GM21526 (cell line): Measurements from ENCODE around the gene DCC.
A peak's percentile ranks its signal among the peaks of the same experiment; 100 is the strongest.

Experiments used
- ATAC-seq: cut with Tn5 transposase; IDR thresholded peaks from one replicate; pipeline ENCODE4 v1.9.1; 2021; ENCODE audit warnings: moderate library complexity; ENCODE audit not compliant: unreplicated experiment, low FRiP score

The DCC gene

DNA sequence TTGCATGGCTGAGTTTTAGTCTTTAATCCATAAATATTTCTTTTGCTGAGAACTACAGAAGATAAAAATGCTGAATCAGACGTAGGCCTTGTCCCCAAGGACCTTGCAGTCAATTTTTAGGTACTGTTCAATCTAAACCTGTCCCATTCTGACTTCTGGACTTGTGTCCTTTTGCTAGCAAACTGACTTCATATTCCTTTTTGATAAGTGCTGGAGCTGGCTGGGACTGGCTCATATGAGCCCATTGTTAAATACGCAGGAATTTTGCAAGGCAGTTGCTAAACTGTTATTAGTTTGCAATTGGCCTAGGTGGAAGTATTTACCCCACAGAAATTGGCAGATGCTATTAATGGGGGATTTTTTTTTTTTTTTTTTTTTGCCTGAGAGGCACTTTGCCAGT lies 941.4 kb downstream of the DCC start:
- no peak for ATAC-seq

DNA sequence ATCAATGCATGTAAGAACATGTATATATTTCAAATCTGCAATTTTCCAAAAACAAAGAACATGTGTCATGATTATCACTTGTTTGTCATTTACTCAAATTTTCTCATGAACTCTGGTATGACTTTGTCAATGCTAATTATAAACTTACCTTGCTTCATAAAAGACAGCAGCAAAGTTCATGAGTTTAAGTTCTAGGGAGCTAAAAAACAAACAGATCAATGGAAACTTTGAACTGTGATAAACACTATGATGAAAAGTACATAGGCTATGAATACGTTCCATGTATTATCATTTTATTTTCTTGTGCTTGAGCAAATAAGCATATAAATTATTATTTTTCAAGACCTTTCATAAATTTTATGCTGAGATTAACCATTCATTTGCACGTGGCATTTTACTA lies 943.7 kb downstream of the DCC start:
- no peak for ATAC-seq

DNA sequence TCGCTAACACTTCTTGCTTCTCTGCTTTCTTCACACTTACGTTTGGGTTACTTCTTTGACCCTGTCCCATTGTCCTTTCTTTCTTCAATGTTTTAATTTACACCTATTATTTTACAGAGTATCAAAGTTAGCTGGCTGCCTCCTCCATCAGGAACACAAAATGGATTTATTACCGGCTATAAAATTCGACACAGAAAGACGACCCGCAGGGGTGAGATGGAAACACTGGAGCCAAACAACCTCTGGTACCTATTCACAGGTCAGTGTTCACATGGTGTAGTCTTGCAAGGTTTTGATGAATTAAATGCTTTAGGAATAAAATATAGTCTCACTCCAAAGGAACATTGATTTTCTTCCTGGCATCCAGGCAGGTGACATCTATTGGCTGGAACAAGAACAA lies 965.5 kb downstream of the DCC start:
- ATAC-seq: no peak

DNA sequence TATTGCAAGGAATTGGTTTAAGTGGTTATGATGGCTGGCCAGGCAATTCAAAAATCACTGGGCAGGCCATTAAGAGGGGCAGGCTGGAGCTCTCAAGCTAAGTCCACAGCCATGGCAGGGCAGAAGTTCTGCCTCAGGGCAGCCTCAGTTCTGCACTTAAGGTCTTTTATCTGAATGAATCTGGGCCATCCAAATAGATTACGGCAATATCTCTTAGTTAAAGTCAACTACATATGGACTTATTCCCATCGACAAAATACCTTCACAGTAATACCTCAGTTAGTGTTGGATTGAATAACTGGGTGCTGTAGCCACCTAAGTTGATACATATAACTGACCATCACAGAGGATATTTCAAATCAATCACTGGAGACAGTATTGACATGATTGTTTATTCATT lies 979.6 kb downstream of the DCC start:
- no peak for ATAC-seq

DNA sequence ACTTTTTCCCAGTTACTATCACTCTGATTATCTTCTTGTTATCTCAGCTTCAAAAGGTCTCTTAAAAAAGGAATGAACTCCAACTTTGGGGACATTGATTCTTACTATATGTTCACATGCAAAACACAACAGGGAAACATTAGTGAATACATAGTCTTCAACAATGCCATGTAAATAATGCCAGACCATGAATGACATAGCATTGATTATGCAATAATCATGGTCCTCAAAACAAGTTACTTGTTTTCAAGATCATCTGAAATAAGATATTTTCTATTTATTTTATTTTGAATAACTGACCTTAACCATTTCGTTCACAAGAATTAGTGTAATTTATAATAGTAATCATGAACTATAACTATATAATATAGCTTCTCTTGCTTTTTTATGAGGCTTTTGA lies 982.2 kb downstream of the DCC start:
- ATAC-seq: no peak

DNA sequence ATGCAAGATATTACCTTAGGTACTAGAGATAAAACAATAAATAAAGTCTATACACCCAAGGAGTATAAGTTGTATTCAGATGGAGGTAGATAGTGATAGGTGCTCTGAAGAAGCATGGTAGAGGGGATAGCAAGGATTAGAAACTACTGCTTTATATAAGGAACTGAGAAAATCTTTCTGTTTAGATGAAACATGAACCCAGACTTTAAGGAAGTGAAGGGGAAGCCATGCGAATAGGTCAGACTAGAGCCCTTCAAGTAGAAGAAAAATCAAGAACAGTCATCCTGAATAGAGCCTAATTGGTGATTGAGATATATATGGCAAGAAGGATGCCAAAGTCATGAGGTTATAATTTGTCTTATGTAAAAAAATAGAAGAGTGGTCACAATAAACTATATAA lies 984.4 kb downstream of the DCC start:
- ATAC-seq: no peak

DNA sequence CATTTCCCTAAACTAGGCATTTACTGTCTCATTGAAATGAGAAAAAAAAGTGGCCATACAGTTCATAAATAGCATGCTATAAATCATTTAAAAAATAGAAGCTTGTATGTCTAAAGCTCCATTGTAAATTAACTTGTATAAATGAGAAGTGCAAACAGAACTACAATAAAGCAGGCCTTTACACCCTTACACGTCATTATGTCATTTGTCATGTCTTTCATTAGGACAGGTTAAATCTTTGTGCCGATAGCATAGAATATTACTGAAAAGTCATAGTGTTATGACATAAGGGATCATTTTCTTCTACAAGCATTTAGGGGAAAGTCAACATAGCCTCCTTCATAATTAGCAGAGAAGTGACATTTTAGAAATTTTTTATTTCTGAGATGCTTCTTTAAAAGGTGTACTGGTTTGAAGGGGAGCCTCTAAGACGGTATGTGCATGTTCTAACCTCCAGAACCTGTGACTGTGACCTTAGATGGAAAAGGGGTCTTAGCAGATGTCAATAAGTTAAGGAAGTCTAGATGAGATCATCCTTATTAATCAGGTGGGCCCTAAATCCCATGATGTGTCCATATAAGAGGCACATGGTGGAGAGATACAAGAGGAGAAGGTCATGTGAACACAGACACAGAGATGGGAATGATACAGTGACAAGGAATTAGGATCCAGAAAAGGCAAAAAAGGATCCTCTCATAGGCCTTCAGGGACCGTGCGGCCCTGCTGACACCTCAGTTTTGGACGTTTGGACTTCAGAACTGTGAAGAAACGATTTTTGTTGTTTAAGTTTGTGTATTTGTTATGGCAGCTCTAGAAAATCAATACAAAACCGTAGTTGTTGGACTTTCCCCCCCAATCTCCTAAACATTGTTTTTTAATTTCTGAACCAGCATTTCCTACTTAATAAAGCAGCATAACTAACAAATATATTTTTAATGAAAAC lies 1020.8 kb downstream of the DCC start:
- no peak for ATAC-seq

DNA sequence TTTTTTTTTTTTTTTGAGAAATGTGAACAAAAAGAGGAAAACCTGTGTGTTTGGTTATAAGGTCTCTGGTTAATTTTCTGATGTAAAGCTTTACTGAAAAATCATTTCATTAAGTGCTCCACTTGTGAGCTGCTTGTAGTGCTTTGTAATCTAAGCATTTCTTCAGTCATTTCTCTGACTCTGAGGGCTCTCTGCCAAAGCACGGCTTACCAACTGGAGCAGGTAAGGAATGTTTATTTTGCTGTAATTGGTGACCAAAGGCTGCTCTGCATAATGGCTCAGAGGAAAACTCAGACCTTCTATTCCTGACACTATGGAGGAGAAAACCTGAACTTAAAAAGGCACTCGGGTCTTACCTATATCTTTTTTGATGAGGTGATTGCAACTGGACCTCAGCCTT lies 1035.6 kb downstream of the DCC start:
- no peak for ATAC-seq

DNA sequence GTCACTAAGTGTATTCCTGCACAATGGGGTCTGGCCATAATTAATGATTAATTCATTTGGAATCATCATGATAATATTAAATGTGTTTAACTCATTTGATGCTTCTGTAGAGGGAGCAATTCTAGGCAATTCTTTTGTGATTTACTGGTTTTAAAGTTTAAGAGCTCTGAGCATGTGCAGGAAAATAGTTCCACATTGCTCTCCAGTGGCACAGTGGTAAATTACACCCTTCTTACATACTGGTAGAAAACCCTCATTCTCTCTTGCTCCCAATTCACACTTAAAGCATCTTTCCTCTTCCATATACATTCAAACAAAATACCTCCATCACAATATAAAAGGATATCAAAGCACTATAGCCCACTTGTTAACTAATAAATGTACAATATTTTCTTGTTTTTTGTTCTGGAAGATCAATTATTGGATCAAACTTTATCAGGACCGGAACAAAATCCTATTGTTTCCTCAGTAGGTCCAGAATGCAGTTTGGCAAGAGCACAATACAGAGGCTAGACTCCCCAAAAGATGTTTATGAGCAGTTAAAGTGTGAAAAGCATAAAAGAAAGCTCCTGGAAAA lies 1040.2 kb downstream of the DCC start:
- peak; percentile 86 for ATAC-seq

DNA sequence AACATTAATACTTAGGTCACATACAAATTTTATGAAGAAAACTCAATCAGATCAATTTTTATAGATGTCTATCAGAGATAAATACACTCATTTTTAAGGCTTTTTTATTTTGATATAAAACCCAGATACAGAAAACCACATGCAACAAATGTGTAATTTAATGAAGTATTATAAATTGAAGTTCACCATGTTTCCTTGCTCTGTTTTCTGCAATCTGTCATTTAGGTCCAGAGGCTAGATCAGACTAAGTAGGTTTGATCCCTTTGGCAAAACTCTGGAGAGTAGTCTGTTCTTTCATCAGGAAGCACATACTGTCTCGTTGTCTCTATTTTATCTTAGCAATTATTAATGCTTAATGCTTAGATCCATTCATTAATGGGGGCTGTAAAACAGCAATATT lies 1042.9 kb downstream of the DCC start:
- no peak for ATAC-seq

DNA sequence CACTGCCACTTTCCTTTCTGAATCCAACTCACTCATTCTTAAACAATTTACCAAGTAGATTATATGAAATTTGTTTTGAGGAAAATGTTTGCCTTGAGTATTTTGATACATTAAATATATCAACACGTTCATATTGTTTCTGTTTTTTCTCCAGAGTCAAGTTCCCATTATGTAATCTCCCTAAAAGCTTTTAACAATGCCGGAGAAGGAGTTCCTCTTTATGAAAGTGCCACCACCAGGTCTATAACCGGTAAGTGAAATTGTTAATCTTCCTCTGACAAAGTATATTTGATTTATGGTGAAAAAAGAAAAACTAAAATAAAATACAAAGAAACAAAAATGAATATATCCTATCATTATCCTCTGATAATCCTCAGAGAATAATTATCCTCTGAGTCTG lies 1045.9 kb downstream of the DCC start:
- no peak for ATAC-seq

DNA sequence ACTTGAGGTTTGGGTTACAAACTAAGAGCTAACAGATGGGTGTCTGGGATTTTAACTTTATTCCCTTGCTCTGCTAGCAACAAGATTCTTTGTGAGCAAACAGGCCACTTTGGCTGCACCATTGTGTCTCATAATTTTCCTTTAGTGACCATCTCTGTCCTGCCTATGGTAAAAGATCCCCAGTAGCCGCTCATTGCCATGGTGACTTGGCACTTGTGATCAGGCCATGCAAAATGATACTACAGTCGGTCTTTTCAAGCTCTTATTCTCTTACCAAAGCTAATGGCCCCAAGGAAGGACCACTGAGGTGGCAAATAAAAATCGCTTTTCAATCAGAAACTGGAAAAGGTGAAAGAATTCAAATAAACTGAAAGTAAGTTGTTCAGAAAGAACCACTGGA lies 1047.6 kb downstream of the DCC start:
- ATAC-seq: no peak

DNA sequence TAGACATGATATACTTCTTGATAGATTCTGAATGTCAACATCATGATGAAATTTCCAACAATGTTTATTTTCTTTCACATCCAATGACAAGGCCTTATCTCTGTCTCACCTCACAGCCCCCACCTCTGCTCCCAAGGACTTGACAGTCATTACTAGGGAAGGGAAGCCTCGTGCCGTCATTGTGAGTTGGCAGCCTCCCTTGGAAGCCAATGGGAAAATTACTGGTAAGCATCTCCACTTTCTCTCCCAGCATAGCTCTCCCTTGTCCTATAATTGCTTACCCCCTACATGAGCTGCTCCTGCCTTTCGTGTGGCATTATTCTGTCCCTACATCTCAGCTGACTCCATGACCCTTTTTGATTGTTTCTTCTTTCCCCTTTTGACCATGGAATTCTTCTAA lies 1062.7 kb downstream of the DCC start:
- no peak for ATAC-seq

DNA sequence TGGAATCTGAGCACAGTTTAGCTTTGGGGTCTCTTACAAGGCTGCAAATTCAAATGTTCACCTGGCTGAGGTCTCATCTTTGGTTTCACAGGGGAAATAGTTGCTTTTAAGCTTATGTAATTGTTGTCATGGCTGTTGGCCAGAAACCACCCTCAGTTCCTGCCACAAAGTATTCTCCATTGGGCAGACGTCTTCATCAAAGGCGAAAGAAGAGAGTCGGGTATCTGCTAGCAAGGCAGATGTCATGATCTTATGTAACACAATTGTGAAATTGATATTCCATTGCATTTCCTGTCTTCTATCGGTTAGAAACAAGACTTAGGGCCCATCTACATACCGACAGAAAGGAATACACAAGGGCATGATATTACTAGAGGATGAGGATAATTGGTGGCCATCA lies 1068.3 kb downstream of the DCC start:
- ATAC-seq: no peak

DNA sequence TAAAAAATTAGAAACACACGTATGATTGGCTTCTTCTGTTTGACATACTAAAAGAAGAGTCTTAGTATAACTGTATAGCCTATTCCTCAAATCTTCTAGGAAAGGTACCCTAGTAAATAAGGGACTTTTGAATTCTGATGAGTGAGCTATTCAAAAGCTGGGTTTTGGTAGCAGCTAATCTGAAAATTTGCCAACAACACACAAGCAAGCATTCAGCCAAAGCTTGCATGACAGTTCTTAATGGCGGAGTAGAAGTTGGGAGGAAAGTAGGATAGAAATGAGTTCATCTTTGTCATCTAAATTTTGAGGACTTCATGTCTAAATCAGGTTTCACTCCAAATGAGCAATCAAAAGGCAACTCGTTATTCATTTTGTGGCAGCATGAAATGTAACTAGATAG lies 1071.5 kb downstream of the DCC start:
- ATAC-seq: no peak

DNA sequence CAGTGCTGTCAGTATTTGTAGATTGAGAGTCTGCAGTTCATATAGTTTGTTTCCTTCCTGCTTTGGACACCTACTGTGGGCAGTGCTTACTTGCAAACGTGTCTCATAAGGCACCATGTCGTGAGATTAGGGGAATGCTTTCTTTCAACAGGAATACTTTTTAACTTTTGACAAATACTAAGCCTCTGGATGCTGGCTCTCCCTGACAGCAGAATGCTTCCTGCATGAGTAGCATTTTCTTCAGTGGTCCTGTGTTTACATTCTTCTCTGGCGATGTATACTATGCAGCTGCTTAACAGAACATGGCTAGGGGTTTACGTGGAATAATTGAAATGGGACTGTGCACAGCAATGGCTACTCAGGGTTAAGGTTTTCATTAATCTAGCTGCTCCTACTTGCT lies 1077.0 kb downstream of the DCC start:
- ATAC-seq: no peak

DNA sequence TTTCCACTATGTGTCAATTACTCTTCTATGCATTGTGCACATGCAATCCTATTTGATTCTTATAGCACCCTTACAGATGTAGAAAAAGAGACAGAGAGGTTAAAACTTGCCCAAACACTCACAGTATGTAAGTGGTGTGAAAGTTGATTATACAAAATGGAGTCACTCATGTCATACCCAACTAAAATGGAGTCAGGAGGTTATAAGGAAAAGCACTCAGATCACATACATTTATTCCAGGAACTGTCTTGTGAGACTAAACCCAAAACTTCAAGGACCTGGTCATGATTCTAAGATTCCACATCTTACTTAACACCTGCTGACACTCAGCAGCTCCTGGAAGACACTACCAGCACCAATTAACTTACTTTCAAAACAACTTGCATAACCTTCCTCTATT lies 1081.9 kb downstream of the DCC start:
- ATAC-seq: no peak

DNA sequence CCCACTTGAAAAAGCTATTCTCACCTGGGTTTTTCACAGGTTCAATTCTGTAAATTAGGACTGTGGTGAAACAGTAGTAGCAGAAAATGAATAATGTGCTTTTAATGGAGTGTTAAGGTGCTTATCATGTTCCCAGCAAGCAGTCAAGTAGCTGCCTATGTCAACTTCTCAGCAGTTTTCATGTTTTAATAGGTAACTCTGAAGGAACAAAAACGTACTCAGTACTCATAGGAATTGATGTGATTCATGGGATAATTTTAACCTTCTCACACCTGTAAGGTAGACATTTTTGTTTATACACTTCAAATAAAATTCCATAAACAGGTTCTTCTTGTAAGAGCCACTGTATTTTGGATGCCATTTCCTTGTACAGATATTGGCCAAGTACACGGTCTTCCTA lies 1082.9 kb downstream of the DCC start:
- ATAC-seq: no peak

DNA sequence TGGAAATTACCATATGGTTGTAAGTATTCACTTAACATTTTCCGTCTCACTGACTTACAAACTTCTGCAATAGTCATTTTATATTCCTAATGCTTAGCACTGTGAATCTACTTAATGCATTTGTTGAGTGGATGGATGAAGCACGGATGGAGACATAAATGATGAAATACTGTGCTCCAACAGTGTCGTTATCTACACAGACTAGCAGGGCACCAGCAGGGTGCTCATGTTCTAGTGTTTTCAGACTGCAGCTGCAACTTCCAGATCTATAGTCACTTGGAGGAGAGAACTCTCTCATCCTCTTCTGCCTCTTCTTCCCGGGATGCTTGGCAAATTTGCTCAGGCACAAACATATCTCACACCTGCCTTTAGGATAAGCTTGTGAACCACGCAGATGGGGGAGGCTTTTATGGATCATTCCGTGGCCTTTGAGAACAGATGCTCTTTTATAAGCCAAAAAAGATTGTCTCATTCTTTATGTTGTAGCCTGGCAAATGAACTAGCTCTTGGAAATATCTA lies 1086.7 kb downstream of the DCC start:
- ATAC-seq: no peak

DNA sequence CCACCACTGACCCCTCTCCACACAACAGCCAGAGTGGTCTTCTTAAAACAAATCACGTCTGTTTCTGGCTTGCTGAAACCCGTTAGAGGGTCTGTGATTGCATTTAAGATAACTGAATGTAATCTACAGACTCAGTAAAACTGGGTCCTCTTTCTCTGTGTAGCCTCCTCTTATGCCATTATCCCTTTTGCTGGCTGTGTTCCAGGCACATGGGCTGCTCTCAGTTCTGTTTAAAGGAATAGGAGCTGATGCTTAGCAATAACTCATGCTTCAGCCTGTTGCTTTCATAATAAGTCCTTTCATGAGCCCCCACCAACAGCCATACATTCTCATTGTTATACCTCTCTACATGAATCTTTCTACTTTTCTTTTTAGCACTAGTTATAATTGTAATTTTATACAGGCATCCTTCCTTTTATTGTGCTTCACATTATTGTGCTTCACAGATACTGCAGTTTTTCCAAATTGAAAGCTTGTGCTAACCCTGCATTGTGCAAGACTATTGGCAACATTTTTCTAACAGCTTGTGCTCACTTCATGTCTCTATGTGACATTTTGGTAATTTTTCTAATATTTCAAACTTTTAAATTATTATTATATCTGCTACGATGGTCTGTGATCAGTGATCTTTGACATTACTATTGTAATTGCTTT lies 1101.9 kb downstream of the DCC start:
- no peak for ATAC-seq

DNA sequence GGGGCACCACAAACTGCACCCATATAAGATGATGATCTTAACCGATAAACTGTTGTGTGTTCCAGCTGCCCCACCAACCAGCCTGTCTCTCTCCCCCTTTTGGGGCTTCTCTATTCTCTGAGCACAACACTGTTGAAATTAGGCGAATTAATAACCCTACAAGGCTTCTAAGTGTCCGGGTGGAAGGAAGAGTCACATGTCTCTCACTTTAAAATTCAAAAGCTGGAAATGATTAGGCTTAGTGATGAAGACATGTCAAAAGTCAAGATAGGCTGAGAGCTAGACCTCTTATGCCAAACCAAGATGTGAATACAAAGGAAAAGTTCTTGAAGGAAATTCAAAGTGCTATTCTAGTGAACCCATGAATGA lies 1102.4 kb downstream of the DCC start:
- no peak for ATAC-seq

DNA sequence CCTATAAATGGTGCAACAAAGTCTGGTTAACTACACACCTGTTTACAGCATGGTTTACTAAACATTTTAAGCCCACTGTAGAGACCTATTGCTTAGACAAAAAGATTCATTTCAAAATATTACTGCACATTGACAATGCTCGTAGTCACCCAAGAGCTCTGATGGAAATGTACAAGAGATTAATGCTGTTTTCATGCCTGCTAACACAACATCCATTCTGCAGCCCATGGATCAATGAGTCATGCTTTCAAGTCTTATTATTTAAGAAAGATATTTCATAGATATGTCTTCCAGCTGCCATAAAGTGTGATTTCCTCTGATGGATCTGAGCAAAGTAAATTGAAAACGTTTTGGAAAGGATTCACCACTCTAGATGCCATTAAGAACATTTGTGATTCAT lies 1103.3 kb downstream of the DCC start:
- ATAC-seq: no peak
